GM21526 (cell line): Measurements from ENCODE around the gene ATP2B3.

Source experiments
- ATAC-seq: cut with Tn5 transposase; IDR thresholded peaks from one replicate; pipeline ENCODE4 v1.9.1; 2021; ENCODE audit warnings: moderate library complexity; ENCODE audit not compliant: unreplicated experiment, low FRiP score

The ATP2B3 gene

DNA sequence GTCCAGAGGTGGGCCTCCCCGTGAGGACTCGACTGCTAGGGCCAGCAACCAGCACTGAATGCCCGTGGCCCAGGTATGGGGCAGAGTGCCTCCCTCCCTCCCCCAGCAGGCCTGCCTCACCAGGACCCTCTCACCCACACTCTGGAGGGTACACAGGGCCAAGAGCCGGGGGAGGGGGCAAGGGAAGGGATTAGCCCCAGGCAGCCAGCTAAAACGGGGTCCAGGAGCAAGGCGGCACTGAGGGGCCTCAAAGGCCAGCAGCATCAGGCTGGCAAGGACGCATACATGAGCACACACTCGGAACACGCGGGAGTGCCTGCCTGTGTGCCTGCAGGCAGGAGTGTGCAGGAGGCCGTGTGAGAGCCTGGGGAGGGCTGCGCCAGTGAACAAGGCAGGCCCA, 111.2 kb downstream of the ATP2B3 start:
- no peak for ATAC-seq

- no peak for ATAC-seq
These were observed 113.9 kb downstream of the ATP2B3 start for GRCh38 chrX:153631346-153631745.

DNA sequence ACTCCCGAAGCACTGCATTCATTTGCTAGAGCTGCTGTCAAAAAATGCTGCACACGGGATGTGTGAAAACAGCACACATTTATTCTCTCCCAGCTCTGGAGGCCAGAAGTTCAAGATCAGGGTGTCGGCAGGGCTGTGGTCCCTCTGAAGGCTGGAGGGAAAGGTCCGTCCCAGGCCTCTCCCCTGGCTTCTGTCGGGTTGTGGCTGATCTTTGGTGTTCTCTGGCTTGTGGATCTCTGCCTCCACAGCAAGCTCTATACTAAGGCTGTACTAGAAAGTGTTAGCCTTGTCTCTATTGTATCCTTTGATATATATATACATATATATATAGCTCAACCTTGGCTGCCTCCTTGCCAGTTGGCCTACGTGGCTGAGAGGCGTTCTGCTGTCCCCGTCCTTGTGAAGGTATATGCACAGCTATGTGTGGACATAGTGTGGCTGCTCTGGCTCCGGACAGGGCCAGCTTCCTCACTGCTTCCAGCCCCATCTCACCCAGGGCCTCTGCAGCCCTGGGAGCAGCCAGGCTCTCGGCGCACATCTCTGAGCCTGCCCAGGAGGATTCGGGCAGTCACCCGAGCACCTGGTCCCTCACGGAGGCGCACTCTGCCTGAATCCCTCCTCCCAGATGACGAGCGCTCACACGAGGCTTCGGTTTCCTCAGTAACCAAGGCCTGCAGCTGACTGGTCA, 114.6 kb downstream of the ATP2B3 start:
- no peak for ATAC-seq
